K562 (cell line): ENCODE measurements around the gene IRF4. TPM values are rescaled to one million over a fixed set of nuclear protein-coding genes. Genes with fewer than 3 reads are reported as not detected.

ENCODE experiments used
- ATAC-seq: fragments of 200-7000 bp; cut with Tn5 transposase; 3 replicates; pipeline ENCODE4 v1.9.1; 2020; ENCODE audit warnings: moderate library complexity
- BruUV-seq: library from RNA; stranded (reverse); fragments of 400-500 nt; replicated peaks from 2 replicates; lab custom pipeline; 2021; lab: Mats Ljungman, UMichigan
- CTCF ChIA-PET: fragments of 300-600 bp; formaldehyde crosslinking; extraction: SDS; loops from one replicate; lab custom pipeline; 2021; ENCODE audit warnings: low intra/inter-chr PET ratio; lab: Yijun Ruan, JAX
- POLR2A ChIA-PET: fragments of 300-600, 350-650 bp; sonication (Branson Sonifier 250); formaldehyde crosslinking; extraction: SDS; loops from one replicate; lab custom pipeline; 2021; ENCODE audit warnings: antibody characterized with exemption, inconsistent platforms; lab: Yijun Ruan, JAX
- DNase-seq, 4 experiments: peaks; one replicate each; pipeline versions ENCODE4 v3.0.0 to v3.0.0-alpha.2; 2011 to 2018; ENCODE audit warnings: low spot score in 3 of 4, mixed read lengths in 3 of 4; ENCODE audit errors: extremely low read depth in 1 of 4
- FAIRE-seq: peaks from 2 replicates; lab custom pipeline; 2011; peaks lifted over from hg19 to GRCh38; lab: Jason Lieb, UNC
- H2AFZ ChIP-seq: 2 replicates; pipeline ENCODE4 v1.6.0; 2011; ENCODE audit warnings: low read depth, low read length, control low read depth, inconsistent platforms
- H3K27ac ChIP-seq: fragments of 200-600 bp; 3 replicates; pipeline ENCODE4 v1.8.0; 2011; ENCODE audit warnings: low read depth, mild to moderate bottlenecking, control low read depth, inconsistent platforms, low read length, moderate library complexity, mixed read lengths; ENCODE audit errors: extremely low read depth
- H3K27me3 ChIP-seq, 2 experiments: fragments of 300-600 bp in 1 of 2; 2 replicates in 1 of 2; 3 replicates in 1 of 2; pipeline versions ENCODE4 v1.6.0 to v1.8.0; 2011; ENCODE audit warnings: inconsistent platforms in 2 of 2, low read length in 2 of 2, mild to moderate bottlenecking in 1 of 2, mixed read lengths in 1 of 2, moderate library complexity in 1 of 2; ENCODE audit not compliant: control insufficient read depth in 2 of 2, insufficient read depth in 2 of 2
- H3K36me3 ChIP-seq: fragments of 300-600 bp; 3 replicates; pipeline ENCODE4 v1.8.0; 2011; ENCODE audit warnings: mild to moderate bottlenecking, low read length, inconsistent platforms; ENCODE audit not compliant: control insufficient read depth, insufficient read depth
- H3K4me1 ChIP-seq, 2 experiments: fragments of 200-600 bp in 1 of 2; replicated peaks in 1 of 2; 2 replicates in 1 of 2; 3 replicates in 1 of 2; pipeline versions ENCODE4 v1.5.1 to v1.8.0; 2011; ENCODE audit warnings: inconsistent platforms in 2 of 2, low read length in 2 of 2, mild to moderate bottlenecking in 1 of 2, mixed read lengths in 1 of 2, moderate library complexity in 1 of 2; ENCODE audit not compliant: control insufficient read depth in 2 of 2, insufficient read depth in 2 of 2
- H3K4me2 ChIP-seq: 2 replicates; pipeline ENCODE4 v1.6.1; 2011; ENCODE audit warnings: low read length, control low read depth, inconsistent platforms, mixed read lengths; ENCODE audit not compliant: insufficient read depth
- H3K4me3 ChIP-seq: fragments of 200-600 bp; sonication (generic), shearing (Covaris generic); 2 replicates; pipeline ENCODE4 v1.5.1; 2016; ENCODE audit warnings: control low read depth, inconsistent platforms
- H3K79me2 ChIP-seq: fragments of 200-600 bp; 3 replicates; pipeline ENCODE4 v1.8.0; 2011; ENCODE audit warnings: low read length, inconsistent platforms; ENCODE audit not compliant: control insufficient read depth, insufficient read depth
- H3K9ac ChIP-seq, 2 experiments: 2 replicates each; pipeline versions ENCODE4 v1.6.0 to v1.6.1; 2011; ENCODE audit warnings: low read depth in 2 of 2, low read length in 2 of 2, control low read depth in 1 of 2, inconsistent platforms in 1 of 2, mild to moderate bottlenecking in 1 of 2, mixed read lengths in 1 of 2; ENCODE audit not compliant: insufficient read depth in 1 of 2
- H3K9me1 ChIP-seq: one replicate; pipeline ENCODE4 v1.6.0; 2011; ENCODE audit warnings: inconsistent platforms, mild to moderate bottlenecking, low read length, moderate library complexity; ENCODE audit not compliant: control insufficient read depth, insufficient read depth
- H3K9me3 ChIP-seq: replicated peaks from 2 replicates; pipeline ENCODE4 v1.5.1; 2011; ENCODE audit warnings: low read depth, low read length, inconsistent platforms; ENCODE audit not compliant: control insufficient read depth, insufficient read depth
- H4K20me1 ChIP-seq: replicated peaks from 2 replicates; pipeline ENCODE4 v1.6.1; 2011; ENCODE audit warnings: low read length, inconsistent platforms, mixed read lengths; ENCODE audit not compliant: control insufficient read depth, insufficient read depth
- CC2D1A ChIP-seq: fragments of 450-650 bp; IDR thresholded peaks from 2 replicates; pipeline ENCODE4 v1.6.1; 2017; ENCODE audit warnings: mild to moderate bottlenecking
- CGGBP1 ChIP-seq: fragments of 250-450 bp; sonication (Bioruptor Pico); IDR thresholded peaks from 2 replicates; pipeline ENCODE4 v1.9.0; 2021; ENCODE audit warnings: mild to moderate bottlenecking
- KLF10 ChIP-seq: fragments of 250-450 bp; sonication (Bioruptor Pico); IDR thresholded peaks from 2 replicates; pipeline ENCODE4 v1.6.1; 2021; ENCODE audit warnings: matching md5 sums
- PHF21A ChIP-seq: fragments of 450-650 bp; IDR thresholded peaks from 2 replicates; pipeline ENCODE4 v1.6.1; 2017; ENCODE audit warnings: low read depth, borderline replicate concordance
- ZNF212 ChIP-seq: fragments of 450-650 bp; formaldehyde crosslinking; IDR thresholded peaks from 2 replicates; pipeline ENCODE4 v1.4.0; 2020; ENCODE audit warnings: mild to moderate bottlenecking
- ZNF639 ChIP-seq, 2 experiments: fragments of 200-800 bp in 1 of 2; sonication (Bioruptor generic) in 1 of 2; sonication (generic) in 1 of 2; formaldehyde crosslinking in 1 of 2; IDR thresholded peaks in 1 of 2; conservative IDR thresholded peaks in 1 of 2; 2 replicates each; pipeline versions ENCODE4 v1.5.0 to v1.6.1; 2016 to 2020; ENCODE audit warnings: missing compliant biosample characterization in 1 of 2, missing genetic modification characterization in 1 of 2, missing genetic modification reagents in 1 of 2
- WGBS: fragments of 100-300 bp; shearing (Covaris generic); methylation state at CpG from one replicate; pipeline ENCODE4 v1.1.6; 2016; ENCODE audit warnings: low coverage, mixed read lengths; ENCODE audit not compliant: insufficient coverage; ENCODE audit errors: missing lambda C conversion rate; 5-methylcytosine and 5-hydroxymethylcytosine counted together
- in situ Hi-C: fragments of 300-500 bp; cut with MboI; formaldehyde crosslinking; loops from 4 replicates; pipeline ENCODE4 v1.15.0; 2018; ENCODE audit warnings: inconsistent platforms, mixed read lengths
- intact Hi-C: fragments of 100-400 bp; cut with micrococcal nuclease; formaldehyde crosslinking; loops from 2 replicates; pipeline ENCODE4 v1.14.2; 2022
- polyA plus RNA-seq, 8 experiments: library from polyadenylated mRNA; depleted of rRNA in 4 of 8; stranded (reverse) in 5 of 8; unstranded in 3 of 8; fragments of >200 nt; fragmentation: Nextera tagmentation in 2 of 8; fragmentation: Illumina TruSeq in 1 of 8; extraction: Ambion mirVana in 2 of 8; extraction: Trizol in 1 of 8; gene quantifications; 2 replicates each; pipeline versions ENCODE4 v1.2.1 to v1.2.3, GENCODE V29; 2011 to 2014; ENCODE audit warnings: inconsistent platforms in 1 of 8, missing spikeins in 1 of 8
- total RNA-seq, 7 experiments: library from RNA; depleted of rRNA in 6 of 7; stranded (reverse); fragments of >200 nt in 6 of 7; fragmentation: Illumina TruSeq in 2 of 7; extraction: Trizol in 2 of 7; gene quantifications; 2 replicates each; pipeline versions ENCODE4 v1.2.1 to v1.2.3, GENCODE V29; 2011 to 2021; ENCODE audit warnings: low replicate concordance in 1 of 7

The IRF4 gene
- total and polyA plus RNA-seq, 9 of the 15 experiments (the other 6 are each of a cell fraction or from before 2014, with no cell fraction given): 0.05 to 0.33 (median 0.09) TPM; not detected in 6

DNA sequence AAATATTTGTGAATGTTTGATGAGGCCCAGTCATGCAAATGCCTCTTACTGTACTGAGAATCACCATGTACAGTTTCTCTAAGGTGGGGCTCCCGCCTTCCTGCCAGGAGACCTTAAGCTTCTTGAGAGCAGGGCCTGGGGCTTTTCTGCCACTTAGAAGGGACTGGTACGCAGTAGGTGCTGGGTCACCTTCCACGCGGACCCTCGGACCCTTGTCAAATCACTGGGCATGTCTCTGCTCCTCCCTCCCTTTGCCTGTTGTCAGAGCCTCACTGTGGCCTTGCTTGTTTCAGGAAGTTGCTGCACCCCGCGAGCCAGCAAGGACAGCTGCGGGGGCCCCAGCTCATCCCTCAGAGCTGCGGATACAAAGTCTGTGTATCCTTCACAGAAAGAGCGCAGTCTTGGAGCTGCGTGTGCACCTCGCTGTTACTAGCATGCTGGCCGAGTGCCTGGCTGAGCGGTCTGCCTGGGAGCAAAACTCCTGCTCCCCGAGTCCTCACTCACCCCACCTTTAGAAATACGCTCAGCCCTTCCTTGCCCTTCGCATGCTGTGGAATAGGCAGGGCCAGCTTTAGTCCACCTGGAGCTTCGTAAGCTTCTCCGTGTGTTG lies 30.7 kb upstream of the IRF4 start:
- ChIA-PET CTCF (no interaction called here), POLR2A (interaction anchor here (0.6 to 1.5 kb wide), 5 partner anchors 11 to 48 kb away, joined by 3 to 4 read pairs (median 3); no protein-coding TSS in a partner anchor)
- ATAC-seq (no peak), DNase-seq (no peak), FAIRE-seq (no peak)
- no peaks in the 10 kb centered on the region for H3K9me1 ChIP-seq
- in situ Hi-C loops (no loop called here), intact Hi-C loops (loop anchor here (5.0 kb wide), 1 partner anchor 144 kb away; no protein-coding TSS in a partner anchor)
- no peaks in the 10 kb centered on the region for H3K9me3 ChIP-seq
- no TSS peak for BruUV-seq
- no peak overlapping the region for H3K4me3 ChIP-seq
- no peak overlapping the region for H3K27ac ChIP-seq
- no peak overlapping the region for H2AFZ ChIP-seq
- no peak overlapping the region for H3K9ac ChIP-seq
- WGBS: 6% methylated on average over 19 of the region's 19 CpGs
- 0 out of 5 replicates have a peak, but pooled peaks cover 0 to 2% of the 10 kb centered on the region in 2 experiments for H3K4me1 ChIP-seq
- H3K36me3 ChIP-seq: no peaks in the 10 kb centered on the region
- H3K4me2 ChIP-seq: no peak overlapping the region
- no peak for TF ChIP-seq ZNF212 (CRISPR knock-in tag)
- TF ChIP-seq ZNF639 (CRISPR knock-in tag; conservative IDR thresholded peaks at IDR 0.05 in 1 of 2, IDR thresholded peaks at IDR 0.05 in 1 of 2): no peak
- no peak for TF ChIP-seq KLF10 (CRISPR knock-in tag)
- no peak for TF ChIP-seq PHF21A
- TF ChIP-seq CGGBP1 (CRISPR knock-in tag): no peak
- no peak for TF ChIP-seq CC2D1A
- peaks cover 3% of the 10 kb centered on the region for H4K20me1 ChIP-seq
- peaks cover 63 to 88% of the 10 kb centered on the region in 2 experiments for H3K27me3 ChIP-seq
- H3K79me2 ChIP-seq: no peaks in the 10 kb centered on the region
